ENCODE measurements around the gene WDR46. TPM values are rescaled to one million over a fixed set of nuclear protein-coding genes. Genes with fewer than 3 reads are reported as not detected.

Gene WDR46
- total and polyA plus RNA-seq, 2 of the 8 experiments (the other 6 are each of a cell fraction or from before 2014, with no cell fraction given): 69.7 to 91.0 TPM

DNA sequence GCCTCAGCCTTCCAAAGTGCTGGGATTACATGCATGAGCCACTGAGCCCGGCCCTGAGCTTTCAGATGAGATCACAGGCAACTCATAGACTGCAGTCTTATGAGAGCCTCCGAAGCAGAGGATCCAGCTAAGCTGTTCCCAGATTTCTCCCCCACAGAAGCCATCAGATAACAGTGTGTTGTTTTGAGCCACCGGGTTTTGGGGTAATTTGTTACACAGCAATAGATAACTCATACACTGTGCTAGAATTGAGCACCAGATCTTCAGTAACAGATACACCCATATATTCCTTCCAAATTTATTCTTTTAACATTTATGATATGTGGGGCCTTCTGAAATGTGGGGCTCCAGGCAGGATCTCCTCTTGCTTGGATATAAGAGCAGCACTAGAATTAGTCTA is 47.5 kb upstream of the WDR46 start (continued):
- TF ChIP-seq, protein P1, sequence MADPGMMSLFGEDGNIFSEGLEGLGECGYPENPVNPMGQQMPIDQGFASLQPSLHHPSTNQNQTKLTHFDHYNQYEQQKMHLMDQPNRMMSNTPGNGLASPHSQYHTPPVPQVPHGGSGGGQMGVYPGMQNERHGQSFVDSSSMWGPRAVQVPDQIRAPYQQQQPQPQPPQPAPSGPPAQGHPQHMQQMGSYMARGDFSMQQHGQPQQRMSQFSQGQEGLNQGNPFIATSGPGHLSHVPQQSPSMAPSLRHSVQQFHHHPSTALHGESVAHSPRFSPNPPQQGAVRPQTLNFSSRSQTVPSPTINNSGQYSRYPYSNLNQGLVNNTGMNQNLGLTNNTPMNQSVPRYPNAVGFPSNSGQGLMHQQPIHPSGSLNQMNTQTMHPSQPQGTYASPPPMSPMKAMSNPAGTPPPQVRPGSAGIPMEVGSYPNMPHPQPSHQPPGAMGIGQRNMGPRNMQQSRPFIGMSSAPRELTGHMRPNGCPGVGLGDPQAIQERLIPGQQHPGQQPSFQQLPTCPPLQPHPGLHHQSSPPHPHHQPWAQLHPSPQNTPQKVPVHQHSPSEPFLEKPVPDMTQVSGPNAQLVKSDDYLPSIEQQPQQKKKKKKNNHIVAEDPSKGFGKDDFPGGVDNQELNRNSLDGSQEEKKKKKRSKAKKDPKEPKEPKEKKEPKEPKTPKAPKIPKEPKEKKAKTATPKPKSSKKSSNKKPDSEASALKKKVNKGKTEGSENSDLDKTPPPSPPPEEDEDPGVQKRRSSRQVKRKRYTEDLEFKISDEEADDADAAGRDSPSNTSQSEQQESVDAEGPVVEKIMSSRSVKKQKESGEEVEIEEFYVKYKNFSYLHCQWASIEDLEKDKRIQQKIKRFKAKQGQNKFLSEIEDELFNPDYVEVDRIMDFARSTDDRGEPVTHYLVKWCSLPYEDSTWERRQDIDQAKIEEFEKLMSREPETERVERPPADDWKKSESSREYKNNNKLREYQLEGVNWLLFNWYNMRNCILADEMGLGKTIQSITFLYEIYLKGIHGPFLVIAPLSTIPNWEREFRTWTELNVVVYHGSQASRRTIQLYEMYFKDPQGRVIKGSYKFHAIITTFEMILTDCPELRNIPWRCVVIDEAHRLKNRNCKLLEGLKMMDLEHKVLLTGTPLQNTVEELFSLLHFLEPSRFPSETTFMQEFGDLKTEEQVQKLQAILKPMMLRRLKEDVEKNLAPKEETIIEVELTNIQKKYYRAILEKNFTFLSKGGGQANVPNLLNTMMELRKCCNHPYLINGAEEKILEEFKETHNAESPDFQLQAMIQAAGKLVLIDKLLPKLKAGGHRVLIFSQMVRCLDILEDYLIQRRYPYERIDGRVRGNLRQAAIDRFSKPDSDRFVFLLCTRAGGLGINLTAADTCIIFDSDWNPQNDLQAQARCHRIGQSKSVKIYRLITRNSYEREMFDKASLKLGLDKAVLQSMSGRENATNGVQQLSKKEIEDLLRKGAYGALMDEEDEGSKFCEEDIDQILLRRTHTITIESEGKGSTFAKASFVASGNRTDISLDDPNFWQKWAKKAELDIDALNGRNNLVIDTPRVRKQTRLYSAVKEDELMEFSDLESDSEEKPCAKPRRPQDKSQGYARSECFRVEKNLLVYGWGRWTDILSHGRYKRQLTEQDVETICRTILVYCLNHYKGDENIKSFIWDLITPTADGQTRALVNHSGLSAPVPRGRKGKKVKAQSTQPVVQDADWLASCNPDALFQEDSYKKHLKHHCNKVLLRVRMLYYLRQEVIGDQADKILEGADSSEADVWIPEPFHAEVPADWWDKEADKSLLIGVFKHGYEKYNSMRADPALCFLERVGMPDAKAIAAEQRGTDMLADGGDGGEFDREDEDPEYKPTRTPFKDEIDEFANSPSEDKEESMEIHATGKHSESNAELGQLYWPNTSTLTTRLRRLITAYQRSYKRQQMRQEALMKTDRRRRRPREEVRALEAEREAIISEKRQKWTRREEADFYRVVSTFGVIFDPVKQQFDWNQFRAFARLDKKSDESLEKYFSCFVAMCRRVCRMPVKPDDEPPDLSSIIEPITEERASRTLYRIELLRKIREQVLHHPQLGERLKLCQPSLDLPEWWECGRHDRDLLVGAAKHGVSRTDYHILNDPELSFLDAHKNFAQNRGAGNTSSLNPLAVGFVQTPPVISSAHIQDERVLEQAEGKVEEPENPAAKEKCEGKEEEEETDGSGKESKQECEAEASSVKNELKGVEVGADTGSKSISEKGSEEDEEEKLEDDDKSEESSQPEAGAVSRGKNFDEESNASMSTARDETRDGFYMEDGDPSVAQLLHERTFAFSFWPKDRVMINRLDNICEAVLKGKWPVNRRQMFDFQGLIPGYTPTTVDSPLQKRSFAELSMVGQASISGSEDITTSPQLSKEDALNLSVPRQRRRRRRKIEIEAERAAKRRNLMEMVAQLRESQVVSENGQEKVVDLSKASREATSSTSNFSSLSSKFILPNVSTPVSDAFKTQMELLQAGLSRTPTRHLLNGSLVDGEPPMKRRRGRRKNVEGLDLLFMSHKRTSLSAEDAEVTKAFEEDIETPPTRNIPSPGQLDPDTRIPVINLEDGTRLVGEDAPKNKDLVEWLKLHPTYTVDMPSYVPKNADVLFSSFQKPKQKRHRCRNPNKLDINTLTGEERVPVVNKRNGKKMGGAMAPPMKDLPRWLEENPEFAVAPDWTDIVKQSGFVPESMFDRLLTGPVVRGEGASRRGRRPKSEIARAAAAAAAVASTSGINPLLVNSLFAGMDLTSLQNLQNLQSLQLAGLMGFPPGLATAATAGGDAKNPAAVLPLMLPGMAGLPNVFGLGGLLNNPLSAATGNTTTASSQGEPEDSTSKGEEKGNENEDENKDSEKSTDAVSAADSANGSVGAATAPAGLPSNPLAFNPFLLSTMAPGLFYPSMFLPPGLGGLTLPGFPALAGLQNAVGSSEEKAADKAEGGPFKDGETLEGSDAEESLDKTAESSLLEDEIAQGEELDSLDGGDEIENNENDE (IDR thresholded peaks at IDR 0.05; ENCODE audit: insufficient replicate concordance, low read length): no peak
